ENCODE data around the gene IRAK2.

- TF ChIP-seq, protein P1, sequence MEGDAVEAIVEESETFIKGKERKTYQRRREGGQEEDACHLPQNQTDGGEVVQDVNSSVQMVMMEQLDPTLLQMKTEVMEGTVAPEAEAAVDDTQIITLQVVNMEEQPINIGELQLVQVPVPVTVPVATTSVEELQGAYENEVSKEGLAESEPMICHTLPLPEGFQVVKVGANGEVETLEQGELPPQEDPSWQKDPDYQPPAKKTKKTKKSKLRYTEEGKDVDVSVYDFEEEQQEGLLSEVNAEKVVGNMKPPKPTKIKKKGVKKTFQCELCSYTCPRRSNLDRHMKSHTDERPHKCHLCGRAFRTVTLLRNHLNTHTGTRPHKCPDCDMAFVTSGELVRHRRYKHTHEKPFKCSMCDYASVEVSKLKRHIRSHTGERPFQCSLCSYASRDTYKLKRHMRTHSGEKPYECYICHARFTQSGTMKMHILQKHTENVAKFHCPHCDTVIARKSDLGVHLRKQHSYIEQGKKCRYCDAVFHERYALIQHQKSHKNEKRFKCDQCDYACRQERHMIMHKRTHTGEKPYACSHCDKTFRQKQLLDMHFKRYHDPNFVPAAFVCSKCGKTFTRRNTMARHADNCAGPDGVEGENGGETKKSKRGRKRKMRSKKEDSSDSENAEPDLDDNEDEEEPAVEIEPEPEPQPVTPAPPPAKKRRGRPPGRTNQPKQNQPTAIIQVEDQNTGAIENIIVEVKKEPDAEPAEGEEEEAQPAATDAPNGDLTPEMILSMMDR (IDR thresholded peaks at IDR 0.05), result no peak
- TF ChIP-seq POLR2A (IDR thresholded peaks at IDR 0.05), result no peak
Observed at GRCh38 chr3:10277115-10277625, 112.5 kb downstream of the IRAK2 start.
